Fibroblast of pulmonary artery (primary cell): Measurements from ENCODE around the gene CGNL1.

Experiments used
- DNase-seq: peaks from one replicate; pipeline ENCODE4 v3.0.0-alpha.2; 2010; ENCODE audit warnings: low read depth
- H3K4me3 ChIP-seq: replicated peaks from 2 replicates; pipeline ENCODE4 v1.5.1; 2011; ENCODE audit warnings: low read depth, mild to moderate bottlenecking, control low read depth, low read length, moderate library complexity
- TF ChIP-seq, protein P1 (sequence below): IDR thresholded peaks from 2 replicates; pipeline ENCODE4 v1.5.1; 2011; ENCODE audit warnings: mild to moderate bottlenecking, control low read depth, low read length, inconsistent platforms; ENCODE audit errors: missing control alignments

The CGNL1 gene

DNA sequence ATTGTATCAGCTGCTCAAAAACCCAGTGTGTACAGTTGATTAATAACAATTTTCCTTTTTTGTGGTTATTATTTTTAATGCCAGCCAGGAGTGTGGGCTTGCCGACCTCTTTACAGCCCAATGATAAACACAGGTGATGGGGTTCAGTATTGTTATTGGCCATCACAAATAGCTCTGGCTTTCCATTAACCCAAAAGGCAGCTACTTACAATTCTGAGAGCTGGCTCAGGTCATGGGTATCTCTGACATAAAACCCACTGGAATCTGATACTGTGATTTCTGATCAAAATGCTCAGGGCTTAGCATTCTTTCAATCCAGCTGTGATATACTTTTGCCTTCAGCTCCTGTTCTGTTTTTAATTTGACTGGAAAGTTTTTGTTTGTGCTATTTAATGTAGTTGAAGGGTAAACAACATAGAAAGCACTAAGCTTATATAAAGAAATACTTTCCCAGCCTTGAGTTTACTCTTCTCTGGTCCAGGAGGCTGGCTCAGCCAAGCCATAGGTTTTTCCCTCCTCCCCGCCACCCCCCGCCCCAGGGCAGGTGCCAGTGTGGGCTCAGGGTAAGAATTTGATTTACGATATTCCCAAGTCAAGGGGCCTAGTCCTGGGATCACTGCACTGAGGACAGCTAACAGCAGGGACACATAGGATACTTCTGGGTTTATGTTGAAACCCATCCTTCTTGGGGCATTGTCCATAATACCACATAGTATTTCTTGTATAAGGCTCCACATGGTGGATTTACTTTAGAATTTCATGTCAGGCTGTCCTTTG is 161.4 kb downstream of the CGNL1 start:
- no peak for DNase-seq
- no peak overlapping the region for H3K4me3 ChIP-seq
- TF ChIP-seq, protein P1, sequence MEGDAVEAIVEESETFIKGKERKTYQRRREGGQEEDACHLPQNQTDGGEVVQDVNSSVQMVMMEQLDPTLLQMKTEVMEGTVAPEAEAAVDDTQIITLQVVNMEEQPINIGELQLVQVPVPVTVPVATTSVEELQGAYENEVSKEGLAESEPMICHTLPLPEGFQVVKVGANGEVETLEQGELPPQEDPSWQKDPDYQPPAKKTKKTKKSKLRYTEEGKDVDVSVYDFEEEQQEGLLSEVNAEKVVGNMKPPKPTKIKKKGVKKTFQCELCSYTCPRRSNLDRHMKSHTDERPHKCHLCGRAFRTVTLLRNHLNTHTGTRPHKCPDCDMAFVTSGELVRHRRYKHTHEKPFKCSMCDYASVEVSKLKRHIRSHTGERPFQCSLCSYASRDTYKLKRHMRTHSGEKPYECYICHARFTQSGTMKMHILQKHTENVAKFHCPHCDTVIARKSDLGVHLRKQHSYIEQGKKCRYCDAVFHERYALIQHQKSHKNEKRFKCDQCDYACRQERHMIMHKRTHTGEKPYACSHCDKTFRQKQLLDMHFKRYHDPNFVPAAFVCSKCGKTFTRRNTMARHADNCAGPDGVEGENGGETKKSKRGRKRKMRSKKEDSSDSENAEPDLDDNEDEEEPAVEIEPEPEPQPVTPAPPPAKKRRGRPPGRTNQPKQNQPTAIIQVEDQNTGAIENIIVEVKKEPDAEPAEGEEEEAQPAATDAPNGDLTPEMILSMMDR: no peak

DNA sequence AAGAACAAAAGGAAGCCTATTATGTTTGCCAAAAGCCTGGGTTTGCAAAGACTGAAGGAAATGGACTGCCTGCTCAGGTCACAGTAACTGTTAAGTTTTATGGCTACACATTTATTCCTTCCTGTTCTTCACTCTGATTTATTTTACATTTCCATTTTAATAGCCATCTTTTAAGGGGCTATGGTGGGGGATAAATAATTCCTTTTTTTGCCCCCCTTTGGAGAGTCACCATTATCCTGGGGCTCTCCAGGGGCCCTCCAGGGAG is 161.9 kb downstream of the CGNL1 start:
- TF ChIP-seq, protein P1: no peak

DNA sequence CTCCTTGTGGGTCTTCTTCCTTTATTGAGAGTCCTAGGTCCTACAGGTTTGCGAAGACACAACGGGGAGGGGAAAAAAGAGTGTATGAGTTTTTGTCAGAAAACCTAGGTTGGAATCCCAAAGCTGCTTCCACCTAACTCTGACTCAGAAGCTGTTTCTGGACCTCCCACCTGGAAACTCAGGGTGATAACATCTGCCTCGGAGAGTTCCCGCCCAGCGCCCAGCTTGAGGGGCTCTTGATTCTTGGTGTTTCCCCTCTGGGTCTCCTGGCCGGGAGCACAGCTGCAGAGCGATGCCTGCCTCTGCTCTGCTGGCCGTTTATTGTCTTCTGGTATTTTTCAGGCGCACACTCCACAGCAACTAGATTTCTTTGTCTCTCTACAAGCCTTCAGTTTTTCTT is 162.5 kb downstream of the CGNL1 start:
- DNase-seq: no peak
- TF ChIP-seq, protein P1: no peak
- no peak overlapping the region for H3K4me3 ChIP-seq

More for the DNA sequence above, 161.9 kb downstream of the CGNL1 start:
- H3K4me3 ChIP-seq: no peak overlapping the region
- no peak for DNase-seq

DNA sequence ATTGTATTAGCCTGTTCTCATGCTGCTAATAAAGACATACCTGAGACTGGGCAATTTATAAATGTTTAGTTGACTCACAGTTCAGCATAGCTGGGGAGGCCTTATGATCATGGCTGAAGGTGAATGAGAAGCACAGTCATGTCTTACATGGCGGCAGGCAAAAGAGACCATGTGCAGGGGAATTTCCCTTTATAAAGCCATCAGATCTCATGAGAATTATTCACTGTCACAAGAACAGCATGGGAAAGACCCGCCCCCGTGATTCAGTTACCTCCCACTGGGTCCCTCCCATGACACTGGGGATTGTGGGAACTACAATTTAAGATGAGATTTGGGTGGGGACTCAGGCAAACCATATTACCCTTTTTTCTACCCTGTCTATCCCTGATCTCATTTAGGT is 163.9 kb downstream of the CGNL1 start:
- H3K4me3 ChIP-seq: no peak overlapping the region
- no peak for DNase-seq
- TF ChIP-seq, protein P1: no peak

DNA sequence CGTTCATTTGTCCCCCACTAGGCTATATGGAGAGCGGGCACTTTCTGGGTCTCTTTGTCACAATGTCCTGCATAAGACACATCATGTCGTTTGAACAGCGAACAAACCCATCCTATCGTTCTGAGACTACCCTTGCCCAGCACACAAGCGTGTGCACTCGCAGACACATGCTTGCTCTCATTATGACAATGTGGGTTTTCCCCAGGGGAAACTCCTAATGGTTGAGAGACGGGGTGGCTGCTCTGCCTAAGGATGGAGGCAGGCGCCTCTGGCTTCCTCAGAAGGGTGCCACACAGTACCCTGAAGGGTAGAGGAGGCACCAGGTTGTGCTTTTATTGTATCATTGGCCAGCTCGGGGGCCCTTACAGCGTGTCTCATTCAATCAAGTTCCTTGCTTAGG is 164.4 kb downstream of the CGNL1 start:
- H3K4me3 ChIP-seq: no peak overlapping the region
- TF ChIP-seq, protein P1: no peak
- no peak for DNase-seq

DNA sequence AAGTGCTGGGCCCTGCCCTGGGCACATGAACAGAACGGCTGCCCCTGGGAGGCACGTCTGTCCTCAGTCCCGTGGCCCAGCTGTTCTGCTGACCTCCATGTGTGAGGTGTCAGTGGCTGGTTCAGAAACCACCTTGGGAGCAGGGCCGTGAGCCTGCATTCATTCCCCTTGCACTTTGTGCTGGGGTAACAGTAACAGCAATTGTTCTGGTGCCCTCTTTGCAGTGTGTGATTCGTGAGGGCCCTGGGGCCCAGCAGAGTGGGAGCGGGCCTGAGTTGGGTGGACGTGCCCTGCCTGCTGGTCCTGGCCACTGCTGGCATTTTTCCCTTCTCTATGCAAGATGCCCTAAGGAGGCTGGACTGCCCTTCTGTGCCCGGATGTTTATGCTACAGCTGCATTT is 165.0 kb downstream of the CGNL1 start:
- DNase-seq: no peak
- no peak overlapping the region for H3K4me3 ChIP-seq
- TF ChIP-seq, protein P1: no peak
